ENCODE measurements around the gene PCDHA9. TPM values are rescaled to one million over a fixed set of nuclear protein-coding genes. Genes with fewer than 3 reads are reported as not detected.

Gene PCDHA9
- total RNA-seq, 1 donor from 2014 or later: not detected

DNA sequence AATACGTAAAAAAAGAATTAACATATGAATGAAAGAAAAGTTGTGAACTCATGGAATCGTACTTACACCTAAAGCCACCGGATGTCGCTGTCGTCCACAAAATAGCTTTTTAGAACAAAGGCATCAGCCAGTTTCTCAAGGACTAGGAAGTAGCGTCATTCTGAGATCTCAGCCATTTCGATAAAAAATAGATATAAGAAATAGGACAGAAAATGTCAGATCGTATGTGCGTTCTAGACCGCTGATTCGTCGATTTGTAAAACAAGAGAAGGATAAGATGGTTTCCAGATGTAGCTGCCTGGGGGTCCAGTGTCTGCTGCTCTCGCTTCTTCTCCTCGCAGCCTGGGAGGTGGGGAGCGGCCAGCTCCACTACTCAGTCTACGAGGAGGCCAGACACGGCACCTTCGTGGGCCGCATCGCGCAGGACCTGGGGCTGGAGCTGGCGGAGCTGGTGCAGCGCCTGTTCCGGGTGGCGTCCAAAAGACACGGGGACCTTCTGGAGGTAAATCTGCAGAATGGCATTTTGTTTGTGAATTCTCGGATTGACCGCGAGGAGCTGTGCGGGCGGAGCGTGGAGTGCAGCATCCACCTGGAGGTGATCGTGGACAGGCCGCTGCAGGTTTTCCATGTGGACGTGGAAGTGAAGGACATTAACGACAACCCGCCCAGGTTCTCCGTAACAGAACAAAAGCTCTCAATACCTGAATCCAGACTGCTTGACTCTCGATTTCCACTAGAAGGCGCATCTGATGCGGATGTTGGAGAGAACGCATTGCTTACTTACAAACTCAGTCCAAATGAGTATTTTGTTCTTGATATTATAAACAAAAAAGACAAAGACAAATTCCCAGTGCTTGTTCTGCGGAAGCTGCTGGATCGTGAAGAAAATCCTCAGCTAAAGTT, 7.8 kb downstream of the PCDHA9 start, which contains the start of gene PCDHA10:
Gene PCDHA10, plus strand, starts transcription at position 126 of the 903 bp plus-strand sequence. Its CDS starts 152 bp downstream, at position 278.
- intact Hi-C loops (cut with micrococcal nuclease): no loop called here
- ChIA-PET CTCF (no interaction called here), POLR2A (no interaction called here)
- ATAC-seq (ENCODE audit: low read depth) (no peak), DNase-seq (no peak)
- H3K4me3 Mint-ChIP-seq: no peak within 1 kb of the TSS
- no peak within 1 kb of the TSS for H3K27ac Mint-ChIP-seq
- H3K36me3 Mint-ChIP-seq (ENCODE audit: low read depth): no peaks in the 10 kb centered on the region
- TF ChIP-seq, protein P1, sequence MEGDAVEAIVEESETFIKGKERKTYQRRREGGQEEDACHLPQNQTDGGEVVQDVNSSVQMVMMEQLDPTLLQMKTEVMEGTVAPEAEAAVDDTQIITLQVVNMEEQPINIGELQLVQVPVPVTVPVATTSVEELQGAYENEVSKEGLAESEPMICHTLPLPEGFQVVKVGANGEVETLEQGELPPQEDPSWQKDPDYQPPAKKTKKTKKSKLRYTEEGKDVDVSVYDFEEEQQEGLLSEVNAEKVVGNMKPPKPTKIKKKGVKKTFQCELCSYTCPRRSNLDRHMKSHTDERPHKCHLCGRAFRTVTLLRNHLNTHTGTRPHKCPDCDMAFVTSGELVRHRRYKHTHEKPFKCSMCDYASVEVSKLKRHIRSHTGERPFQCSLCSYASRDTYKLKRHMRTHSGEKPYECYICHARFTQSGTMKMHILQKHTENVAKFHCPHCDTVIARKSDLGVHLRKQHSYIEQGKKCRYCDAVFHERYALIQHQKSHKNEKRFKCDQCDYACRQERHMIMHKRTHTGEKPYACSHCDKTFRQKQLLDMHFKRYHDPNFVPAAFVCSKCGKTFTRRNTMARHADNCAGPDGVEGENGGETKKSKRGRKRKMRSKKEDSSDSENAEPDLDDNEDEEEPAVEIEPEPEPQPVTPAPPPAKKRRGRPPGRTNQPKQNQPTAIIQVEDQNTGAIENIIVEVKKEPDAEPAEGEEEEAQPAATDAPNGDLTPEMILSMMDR (IDR thresholded peaks at IDR 0.05): no peak
- H3K9me3 Mint-ChIP-seq: peaks cover 3% of the 10 kb centered on the region
- no peaks in the 10 kb centered on the region for H3K4me1 Mint-ChIP-seq
- H3K27me3 Mint-ChIP-seq: no peaks in the 10 kb centered on the region

DNA sequence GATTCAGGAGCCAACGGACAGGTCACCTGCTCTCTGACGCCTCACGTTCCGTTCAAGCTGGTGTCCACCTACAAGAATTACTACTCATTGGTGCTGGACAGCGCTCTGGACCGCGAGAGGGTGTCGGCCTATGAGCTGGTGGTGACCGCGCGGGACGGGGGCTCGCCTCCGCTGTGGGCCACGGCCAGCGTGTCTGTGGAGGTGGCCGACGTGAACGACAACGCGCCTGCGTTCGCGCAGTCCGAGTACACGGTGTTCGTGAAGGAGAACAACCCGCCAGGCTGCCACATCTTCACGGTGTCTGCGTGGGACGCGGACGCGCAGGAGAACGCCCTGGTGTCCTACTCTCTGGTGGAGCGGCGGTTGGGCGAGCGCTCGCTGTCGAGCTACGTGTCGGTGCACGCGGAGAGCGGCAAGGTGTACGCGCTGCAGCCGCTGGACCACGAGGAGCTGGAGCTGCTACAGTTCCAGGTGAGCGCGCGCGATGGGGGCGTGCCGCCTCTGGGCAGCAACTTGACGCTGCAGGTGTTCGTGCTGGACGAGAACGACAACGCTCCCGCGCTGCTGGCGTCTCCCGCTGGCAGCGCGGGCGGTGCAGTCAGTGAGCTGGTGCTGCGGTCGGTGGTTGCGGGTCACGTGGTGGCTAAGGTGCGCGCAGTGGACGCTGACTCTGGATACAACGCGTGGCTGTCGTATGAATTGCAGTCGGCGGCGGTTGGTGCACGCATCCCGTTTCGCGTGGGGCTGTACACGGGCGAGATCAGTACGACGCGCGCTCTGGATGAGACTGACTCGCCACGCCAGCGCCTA, 9.2 kb downstream of the PCDHA9 start:
- H3K27ac Mint-ChIP-seq: no peak overlapping the region
- H3K4me3 Mint-ChIP-seq: no peak overlapping the region
- DNase-seq: no peak
- ATAC-seq (ENCODE audit: low read depth): no peak
- peaks cover 3% of the 10 kb centered on the region for H3K9me3 Mint-ChIP-seq
- intact Hi-C loops (cut with micrococcal nuclease): no loop called here
- H3K36me3 Mint-ChIP-seq (ENCODE audit: low read depth): no peaks in the 10 kb centered on the region
- H3K27me3 Mint-ChIP-seq: no peaks in the 10 kb centered on the region
- ChIA-PET CTCF (no interaction called here), POLR2A (no interaction called here)
- no peaks in the 10 kb centered on the region for H3K4me1 Mint-ChIP-seq
- TF ChIP-seq, protein P1 (IDR thresholded peaks at IDR 0.05): no peak

DNA sequence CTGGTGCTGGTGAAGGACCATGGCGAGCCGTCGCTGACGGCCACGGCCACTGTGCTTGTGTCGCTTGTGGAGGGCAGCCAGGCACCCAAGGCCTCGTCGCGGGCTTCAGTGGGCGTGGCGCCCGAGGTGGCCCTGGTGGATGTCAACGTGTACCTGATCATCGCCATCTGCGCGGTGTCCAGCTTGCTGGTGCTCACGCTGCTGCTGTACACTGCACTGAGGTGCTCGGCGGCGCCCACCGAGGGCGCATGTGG, 9.7 kb downstream of the PCDHA9 start:
- no peak overlapping the region for H3K27ac Mint-ChIP-seq
- intact Hi-C loops (cut with micrococcal nuclease): no loop called here
- POLR2A ChIA-PET: no interaction called here
- no peaks in the 10 kb centered on the region for H3K4me1 Mint-ChIP-seq
- no peaks in the 10 kb centered on the region for H3K27me3 Mint-ChIP-seq
- DNase-seq: no peak
- ATAC-seq (ENCODE audit: low read depth): no peak
- TF ChIP-seq, protein P1 (IDR thresholded peaks at IDR 0.05): no peak
- CTCF ChIA-PET: no interaction called here
- peaks cover 3% of the 10 kb centered on the region for H3K9me3 Mint-ChIP-seq
- no peaks in the 10 kb centered on the region for H3K36me3 Mint-ChIP-seq (ENCODE audit: low read depth)
- no peak overlapping the region for H3K4me3 Mint-ChIP-seq

DNA sequence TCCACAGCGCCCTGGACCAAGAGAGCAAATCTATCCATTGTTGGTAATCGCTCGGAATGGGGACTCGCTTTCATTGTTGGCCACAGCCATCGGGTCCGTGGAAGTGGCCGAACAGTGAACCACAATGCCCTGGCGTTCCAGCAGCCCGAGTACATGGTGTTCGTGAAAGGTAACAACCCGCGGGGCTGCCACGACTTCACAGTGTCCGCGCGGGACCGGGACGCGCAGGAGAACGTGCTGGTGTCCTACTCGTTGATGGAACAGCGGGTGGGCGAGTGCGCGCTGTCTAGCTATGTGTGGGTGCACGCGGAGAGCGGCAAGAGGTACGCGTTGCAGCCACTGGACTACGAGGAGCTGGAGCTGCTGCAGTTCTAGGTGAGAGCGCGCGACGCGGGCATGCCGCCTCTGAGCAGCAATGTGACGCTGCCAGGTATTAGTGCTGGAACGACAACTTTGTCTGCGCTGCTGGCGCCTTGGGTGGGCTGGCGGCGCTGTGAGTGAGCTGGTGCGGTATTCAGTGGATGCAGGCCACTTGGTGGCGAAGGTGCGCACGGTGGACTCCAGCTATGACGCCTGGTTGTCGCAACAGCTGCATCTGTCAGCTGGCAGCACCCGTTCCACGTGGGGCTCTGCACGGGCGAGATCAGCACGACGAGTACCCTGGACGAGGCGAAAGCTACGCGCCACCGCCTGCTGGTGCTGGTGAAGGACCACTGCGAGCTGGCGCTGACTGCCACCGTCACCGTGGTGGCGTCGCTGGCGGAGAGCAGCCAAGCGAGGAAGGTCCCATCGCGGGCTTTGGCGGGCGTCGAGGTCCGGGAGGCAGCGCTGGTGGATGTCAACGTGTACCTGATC, 14.5 kb downstream of the PCDHA9 start:
- ATAC-seq (ENCODE audit: low read depth) (no peak), DNase-seq (no peak)
- H3K36me3 Mint-ChIP-seq (ENCODE audit: low read depth): no peaks in the 10 kb centered on the region
- no peaks in the 10 kb centered on the region for H3K4me1 Mint-ChIP-seq
- H3K27me3 Mint-ChIP-seq: peaks cover 5% of the 10 kb centered on the region
- POLR2A ChIA-PET: no interaction called here
- TF ChIP-seq, protein P1 (IDR thresholded peaks at IDR 0.05): no peak
- H3K4me3 Mint-ChIP-seq: no peak overlapping the region
- CTCF ChIA-PET: no interaction called here
- no peak overlapping the region for H3K27ac Mint-ChIP-seq
- H3K9me3 Mint-ChIP-seq: no peaks in the 10 kb centered on the region
- intact Hi-C loops (cut with micrococcal nuclease): loop anchor here (10.0 kb wide), 1 partner anchor 242 kb away; the partner anchor contains the start of gene PCDHB3
